GM15510 (cell line): ENCODE results near the gene KIRREL3.

Experiments
- POLR2A ChIP-seq: IDR thresholded peaks from 3 replicates; pipeline ENCODE4 v1.6.1; 2011; ENCODE audit warnings: borderline replicate concordance; ENCODE audit not compliant: insufficient read length; ENCODE audit errors: extremely low read depth

KIRREL3 gene

DNA sequence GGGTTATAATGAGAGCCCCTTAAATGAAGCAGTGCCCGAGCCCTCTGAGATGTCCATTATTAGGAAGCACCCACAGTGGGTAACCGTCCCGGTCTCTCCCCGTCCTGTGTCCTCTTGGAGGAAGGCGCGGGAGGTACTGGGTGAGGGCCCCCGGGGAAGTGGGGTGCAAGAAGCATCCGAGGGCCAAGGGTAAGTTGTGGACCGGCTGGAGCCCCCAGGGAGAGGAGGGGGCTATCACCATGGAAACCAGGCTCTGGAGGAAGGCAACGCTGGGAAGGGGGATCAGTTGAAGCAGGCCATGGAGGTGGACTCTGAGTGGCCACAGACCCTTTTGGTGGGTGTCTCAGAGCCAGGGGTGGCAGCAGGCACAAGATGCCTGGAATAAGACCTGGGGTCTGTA is 471.5 kb downstream of the KIRREL3 start:
- no peak for TF ChIP-seq POLR2A

DNA sequence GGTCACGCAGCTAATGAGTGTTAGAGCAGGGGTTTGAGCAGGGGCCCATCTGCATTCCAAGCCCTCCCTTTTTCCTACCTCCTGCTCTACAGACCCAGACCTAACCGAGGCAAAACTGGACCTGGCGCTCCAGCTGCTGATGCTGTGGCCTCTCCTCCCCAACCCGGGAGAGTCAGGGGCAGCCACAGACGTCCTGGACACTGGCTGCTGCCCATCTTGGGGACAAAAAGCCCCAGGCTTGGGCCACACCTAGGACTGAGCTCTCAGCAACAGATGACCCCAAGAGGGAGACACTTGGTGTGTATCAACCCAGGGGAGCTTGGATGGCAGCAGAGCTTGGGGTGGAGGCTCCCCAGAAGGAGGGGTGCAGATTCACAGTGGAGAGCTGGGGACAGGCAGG is 472.5 kb downstream of the KIRREL3 start:
- no peak for TF ChIP-seq POLR2A

DNA sequence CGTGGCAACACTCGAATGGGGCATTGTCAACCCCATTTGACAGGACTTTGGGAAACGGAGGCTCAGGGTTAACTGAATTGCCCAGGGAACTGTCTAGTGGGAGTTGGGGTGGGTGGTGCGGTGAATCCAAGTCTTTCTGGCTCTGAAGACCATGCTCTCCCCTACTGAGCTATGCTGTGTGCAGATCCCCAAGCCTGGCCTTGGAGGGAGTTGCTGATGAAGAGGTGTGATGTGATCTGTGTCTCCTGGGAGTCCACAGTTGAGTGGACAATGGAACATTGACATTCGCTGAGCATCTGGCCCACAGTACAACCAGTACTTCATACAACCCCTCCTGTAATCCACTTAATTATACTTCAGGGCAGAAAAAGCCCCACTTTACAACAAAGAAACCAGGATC is 472.9 kb downstream of the KIRREL3 start:
- TF ChIP-seq POLR2A: no peak

DNA sequence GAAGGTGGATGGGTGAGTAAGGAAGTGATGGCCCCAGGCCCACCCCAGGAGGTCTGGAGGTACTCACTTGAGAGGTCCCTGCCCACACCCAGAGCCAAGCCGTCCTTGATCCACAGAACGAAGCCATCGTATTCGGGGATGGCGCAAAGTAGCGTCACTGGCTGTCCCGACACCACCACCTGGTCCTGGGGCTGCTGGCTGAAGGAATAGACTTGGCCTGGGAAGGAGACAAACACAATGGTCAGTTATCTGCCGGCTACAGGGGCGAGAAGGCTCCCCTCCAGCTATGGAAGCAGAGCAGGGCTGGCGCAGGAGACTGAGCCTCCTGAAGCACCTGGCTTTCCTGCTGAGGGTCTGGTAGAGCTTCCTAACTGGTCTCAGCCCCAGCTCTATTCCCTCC is 474.1 kb downstream of the KIRREL3 start:
- TF ChIP-seq POLR2A: no peak

DNA sequence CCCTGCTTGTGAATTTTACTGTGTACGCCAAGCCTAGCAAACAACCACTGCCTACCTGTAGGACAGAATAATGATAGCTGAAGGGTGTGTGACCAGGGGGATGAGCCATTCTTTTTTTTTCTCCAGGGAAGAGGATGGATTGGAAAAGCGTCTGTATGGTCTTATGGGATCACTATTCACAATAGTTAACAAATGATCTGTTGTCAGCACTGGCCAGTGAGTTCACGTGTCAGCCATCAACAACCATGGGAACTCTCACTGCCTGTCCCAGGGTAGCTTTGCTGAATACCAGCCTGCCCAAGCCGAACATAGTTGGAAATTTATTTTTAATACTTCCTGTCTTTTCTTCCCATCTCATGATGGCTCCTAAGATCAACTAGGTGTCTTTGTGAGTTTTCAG is 474.9 kb downstream of the KIRREL3 start:
- TF ChIP-seq POLR2A: no peak

DNA sequence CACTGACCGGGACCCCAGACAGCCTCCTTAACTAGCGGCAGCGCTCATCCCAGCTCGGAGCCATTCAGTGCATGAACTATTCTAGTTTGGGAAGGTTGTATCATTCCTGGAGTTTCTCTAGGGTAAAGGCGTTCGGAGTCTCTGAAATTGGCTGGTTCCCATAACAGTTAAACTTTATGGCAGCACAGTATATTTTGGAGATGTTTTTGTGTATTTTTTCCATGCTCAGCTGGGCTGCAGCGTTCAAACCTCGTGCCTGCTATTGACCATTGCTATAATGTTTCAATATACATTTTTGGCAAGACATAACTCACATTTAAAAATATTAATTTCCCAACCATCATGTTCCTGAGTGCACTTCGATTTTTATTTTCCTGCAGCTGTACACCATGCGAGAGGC is 475.4 kb downstream of the KIRREL3 start:
- no peak for TF ChIP-seq POLR2A

DNA sequence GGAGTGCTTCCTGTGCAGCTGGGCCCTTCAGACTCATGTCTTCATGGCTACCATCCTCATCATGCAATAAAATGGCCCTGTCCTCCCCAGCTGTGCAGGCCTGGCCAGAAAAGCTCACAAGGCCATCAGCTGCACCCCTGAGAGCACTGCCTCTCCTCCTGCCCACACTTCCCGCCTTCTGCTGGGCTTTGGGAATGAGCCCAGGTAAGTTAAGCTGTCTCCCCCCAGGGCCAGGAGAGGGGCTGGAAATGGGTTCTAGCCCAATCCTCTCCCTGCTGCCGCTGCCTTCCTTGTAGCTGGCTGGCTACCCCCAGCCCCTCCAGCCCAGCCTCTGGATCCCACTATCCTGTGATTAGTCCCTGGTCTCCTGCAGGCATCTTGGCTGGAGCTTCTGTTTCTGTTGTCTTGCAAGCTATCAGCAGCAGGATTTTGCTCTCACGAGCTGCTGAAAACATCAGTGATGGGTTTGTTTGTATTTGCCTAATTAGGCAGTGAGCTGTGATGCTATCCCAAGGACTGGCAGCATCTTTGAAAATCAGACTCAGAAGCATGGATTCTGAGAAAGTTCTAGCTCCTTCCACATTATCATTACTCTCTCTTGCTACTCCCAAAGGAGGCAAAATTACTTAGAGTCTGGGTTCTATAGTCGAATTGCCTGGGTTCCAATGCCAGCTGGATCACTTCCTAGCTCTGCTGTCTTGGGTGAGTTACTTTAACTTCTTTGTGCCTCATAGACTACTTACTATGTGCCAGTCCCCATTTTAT is 476.9 kb downstream of the KIRREL3 start:
- TF ChIP-seq POLR2A: no peak

DNA sequence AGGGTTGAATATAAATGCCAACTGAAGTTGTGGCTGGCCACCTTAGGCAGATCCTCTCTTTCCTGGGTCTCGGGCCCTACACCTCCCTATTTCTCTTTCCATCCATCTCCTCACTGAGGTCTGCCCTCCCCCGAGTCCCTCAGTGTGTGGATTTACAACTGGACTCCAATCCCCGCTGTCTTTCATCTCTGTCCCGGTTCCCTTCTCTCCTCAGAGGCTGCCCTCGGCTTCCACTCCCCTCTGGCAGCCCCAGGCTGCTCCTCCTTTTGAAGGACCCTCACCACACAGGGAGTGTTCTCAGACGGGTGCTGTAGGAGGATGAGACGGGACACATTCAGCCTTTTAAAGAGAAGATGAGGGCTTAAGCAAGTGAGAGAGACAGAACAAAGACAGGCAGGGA is 478.0 kb downstream of the KIRREL3 start:
- TF ChIP-seq POLR2A: no peak

DNA sequence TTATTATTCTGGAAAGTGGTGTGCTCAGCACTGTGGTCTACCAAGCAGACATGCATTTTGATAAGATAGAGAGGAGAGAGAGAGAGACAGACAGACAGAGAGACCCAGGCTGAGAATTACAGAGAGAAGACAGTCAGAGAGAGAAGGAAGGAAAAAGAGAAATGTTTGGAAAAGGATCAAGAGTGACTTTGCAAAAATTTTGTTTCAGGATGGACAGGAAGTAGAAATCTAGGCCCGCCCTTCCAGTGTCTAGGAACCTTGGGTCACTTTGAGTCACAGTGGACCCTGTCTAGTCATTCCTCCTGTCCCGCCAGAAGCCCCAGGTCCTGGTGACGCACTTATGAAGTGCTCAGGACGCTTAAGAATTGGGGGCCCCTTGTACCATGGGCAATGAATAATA is 478.4 kb downstream of the KIRREL3 start:
- no peak for TF ChIP-seq POLR2A

DNA sequence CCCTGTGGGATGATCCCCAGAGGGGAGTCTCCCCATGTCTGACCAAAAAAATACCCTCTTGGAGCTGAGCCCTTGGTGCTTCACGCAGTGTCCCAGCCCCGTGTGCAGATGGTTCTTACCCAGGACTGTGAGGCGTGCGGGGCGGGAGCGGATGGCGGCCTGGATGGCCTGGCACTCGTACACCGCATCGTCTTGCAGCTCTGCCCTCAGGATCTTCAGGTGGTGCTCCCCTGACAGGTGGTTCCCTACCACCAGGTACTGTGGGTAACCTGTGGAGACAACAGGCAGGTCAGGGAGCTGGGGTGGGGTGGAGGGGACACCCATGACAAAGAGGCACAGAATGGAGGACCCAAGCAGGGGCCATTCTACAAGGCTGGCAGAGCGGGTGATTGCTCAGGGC is 479.4 kb downstream of the KIRREL3 start:
- no peak for TF ChIP-seq POLR2A

DNA sequence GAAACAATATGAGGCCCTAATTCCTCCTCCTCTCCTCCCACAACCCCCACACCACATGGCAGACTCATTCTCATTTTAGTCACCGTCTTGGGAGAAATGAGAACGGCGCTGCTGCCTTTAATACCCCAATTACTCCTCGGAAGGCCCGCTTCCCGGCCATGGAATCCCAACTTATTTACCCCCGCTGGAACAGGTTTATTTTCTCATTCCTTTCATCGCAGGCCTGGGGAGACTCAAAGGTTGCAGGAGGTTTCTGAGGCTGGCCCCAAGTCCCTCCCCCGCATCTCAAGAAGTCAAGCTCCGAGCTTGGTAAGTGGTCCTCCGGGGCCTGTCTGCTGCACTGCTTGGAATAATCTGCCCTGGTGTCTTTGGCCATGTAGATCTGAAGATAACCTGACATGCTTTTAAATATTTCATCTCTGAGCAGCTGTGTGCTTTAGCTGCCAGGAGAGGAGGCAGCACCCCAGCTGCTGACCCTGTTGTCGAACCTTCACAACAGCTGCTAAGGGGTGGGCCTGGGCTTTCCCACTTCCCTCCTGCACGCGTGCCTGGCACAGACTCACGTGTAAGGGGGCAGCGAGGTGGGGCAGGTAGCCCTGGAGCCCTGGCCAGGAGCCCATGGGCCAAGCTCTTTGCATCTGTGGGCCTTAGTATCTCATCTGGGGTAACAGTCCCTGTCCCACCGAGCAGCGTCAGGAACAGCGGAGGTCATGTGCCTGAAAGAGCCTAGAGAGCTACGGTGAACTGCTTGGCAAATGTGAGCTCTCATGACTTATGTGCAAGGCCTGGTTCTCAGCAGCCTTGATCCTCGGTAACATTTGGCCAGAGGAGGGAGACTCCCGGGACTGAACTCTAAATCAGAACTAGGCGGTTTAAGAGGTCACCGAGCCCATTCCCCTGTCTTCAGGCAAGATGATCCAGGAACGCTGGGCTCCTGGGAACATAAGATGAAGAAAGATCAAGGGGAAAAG is 480.5 kb downstream of the KIRREL3 start:
- no peak for TF ChIP-seq POLR2A

DNA sequence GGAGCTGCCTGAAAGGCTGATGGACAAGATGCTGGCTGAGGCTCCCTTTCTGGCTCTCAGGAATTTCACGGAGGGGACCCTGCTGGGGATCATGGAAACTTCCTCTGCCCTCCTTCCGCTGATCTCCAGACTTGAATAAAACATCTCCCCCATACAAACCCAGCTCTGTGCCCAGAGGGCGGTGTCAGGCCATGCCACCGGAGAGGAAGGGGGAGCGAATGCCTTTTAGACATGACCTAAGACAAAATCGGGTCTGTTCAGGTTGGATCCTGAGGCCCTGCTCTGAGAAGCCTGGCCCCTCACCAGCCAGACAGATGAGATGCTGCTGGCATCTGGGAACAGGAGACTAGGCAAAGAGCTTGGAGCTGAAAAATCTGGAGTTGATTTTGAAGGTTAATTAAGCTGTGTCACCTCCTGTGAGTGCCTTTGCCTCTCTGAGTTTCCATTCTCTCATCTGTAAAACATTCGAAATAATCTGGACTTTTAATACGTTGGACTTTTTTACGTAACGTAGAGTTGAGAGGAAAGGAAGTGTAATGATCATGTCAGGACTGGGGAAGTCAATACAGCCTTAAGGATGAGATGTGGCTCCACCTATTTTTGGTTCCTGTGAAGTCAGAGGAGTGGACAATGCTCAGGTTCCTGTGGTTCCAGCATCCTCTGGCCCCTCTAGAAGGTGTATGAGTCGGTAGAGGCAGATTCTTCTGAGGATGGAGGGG is 481.4 kb downstream of the KIRREL3 start:
- no peak for TF ChIP-seq POLR2A

DNA sequence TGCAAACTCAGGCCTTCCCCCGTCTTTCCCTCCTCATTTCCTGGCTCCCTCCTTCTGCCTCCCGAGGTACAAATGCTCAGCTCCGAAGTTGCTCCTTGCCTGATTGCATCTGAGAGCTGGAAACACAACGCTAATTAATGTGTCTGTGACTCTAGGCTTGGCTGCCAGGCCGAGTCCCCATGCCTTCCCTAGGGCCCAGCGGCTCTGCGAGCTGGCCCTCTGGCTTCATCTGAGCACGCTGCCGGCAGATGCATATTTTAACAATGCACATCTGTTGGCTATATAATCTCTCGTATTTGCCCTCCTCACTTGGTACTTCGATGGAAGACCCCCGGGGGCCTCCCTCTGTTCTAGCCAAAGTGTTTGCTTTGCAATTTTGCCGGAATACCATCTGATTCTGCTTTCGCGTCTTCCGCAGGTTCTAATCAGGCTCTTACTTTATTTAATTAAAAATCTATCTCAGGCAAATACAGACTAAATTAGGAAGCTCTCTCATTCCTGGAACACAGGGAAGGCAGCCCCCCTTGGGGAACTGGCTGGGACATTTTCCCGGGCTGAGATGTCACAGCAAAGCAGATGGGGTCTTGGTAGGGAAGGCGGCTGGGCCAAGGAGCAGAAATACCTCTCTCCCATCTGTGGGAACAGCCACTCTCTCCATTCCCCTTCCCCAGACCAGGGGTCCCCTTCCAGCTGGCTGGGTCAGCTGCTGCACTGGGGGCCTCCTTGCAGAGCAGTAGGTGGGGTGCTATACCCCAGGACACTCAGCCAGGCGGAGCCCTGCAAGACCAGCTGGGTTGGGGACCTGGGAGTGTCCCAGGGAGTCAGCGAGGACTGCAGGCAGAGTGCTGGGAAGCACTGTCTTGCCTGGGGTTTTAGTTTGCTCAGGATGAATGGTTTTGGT is 482.2 kb downstream of the KIRREL3 start:
- no peak for TF ChIP-seq POLR2A

DNA sequence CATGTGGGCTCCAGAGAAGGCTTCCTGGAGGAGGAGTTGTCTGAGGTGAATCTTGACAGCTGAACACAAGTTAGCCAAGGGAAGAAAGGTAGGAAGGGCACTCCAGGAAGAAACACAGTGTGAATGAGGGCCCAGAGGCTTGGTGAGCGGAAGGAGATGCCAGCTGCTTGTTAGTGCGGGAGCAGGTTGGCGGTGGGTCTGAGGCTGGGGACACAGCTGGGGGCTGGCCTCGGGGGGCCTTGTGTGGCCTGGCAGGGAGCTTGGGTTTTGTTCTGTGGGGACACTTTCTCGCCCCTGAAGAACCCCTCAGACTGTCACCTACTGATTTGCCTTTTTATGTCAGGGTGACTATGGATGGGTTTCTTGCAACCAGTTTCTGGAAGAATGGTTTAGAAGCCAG is 485.1 kb downstream of the KIRREL3 start:
- TF ChIP-seq POLR2A: no peak
